Omental fat pad (tissue), 4 donors: Measurements from ENCODE around the gene MEX3B. TPM values are rescaled to one million over a fixed set of nuclear protein-coding genes. Genes with fewer than 3 reads are reported as not detected.
"Not testable (repeated sequence)": the region's sequence is repeated elsewhere in the genome, so short reads cannot be mapped to it uniquely, and the experiment has no call there.

Source experiments
- ATAC-seq: fragments of 150-250 bp; one replicate; pipeline ENCODE4 v1.9.1; 2016; ENCODE audit warnings: mild to moderate bottlenecking, moderate library complexity; ENCODE audit not compliant: low FRiP score
- DNase-seq: peaks from one replicate; pipeline ENCODE4 v3.0.0-alpha.2; 2019; ENCODE audit warnings: low spot score
- CTCF ChIP-seq, 3 donors: fragments of 450-650 bp; IDR thresholded peaks; one replicate each; pipeline ENCODE4 v1.5.1; 2016 to 2017; ENCODE audit warnings: antibody characterized with exemption in 3 of 3, mild to moderate bottlenecking in 3 of 3, moderate library complexity in 2 of 3
- total RNA-seq, 4 donors: library from RNA; depleted of rRNA; stranded (reverse); fragments of >200 nt; gene quantifications; one replicate each; pipeline ENCODE4 v1.1.0, GENCODE V29; 2016

The MEX3B gene
- total RNA-seq, 4 donors from 2014 or later: 0.48 to 1.6 (median 0.84) TPM

GRCh38 chr15:82012908-82013307 lies 32.9 kb downstream of the MEX3B start:
- no peak for ATAC-seq
- DNase-seq: no peak
- no peak for TF ChIP-seq CTCF (IDR thresholded peaks at IDR 0.05)

- ATAC-seq (no peak), DNase-seq (no peak)
- no peak for TF ChIP-seq CTCF (IDR thresholded peaks at IDR 0.05)
These were observed 40.6 kb downstream of the MEX3B start for GRCh38 chr15:82005239-82005638.

DNA sequence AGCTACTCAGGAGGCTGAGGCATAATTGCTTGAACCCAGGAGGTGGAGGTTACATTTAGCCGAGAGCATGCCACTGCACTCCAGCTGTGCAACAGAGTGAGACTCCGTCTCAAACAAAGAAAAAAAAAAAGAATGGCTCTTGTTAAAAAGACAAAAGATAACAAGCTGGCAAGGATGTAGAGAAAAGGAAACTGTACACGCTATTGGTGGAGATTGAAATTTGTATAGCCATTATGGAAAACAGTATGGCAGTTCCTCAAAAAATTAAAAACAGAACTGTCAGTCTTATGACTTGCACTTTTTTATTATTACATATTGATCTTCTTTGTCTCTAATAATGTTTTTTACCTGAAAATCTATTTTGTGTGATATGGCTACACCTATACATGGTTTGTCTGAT lies 41.9 kb downstream of the MEX3B start:
- ATAC-seq: no peak
- no peak for TF ChIP-seq CTCF (IDR thresholded peaks at IDR 0.05)
- DNase-seq: no peak

- not testable (repeated sequence) for DNase-seq, ATAC-seq
These were observed 50.7 kb downstream of the MEX3B start for GRCh38 chr15:81995081-81995480.

DNA sequence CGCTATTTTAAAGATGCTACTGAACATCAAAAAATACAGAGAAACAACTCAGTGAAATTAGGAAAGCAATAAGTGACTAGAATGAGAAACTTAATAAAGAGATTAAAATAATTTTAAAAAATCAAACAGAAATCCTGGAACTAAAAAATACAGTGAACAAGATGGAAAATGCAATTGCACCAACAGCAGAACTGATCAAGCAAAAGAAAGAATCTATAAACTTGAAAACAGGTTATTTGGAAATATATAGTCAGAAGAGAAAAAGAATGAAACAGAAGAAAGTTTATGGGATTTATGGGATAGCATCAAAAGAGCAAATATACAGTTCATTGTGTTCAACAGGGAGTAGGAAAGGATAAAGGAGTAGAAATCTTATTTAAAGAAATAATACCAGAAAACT lies 53.3 kb downstream of the MEX3B start:
- no peak for DNase-seq
- ATAC-seq: no peak
- TF ChIP-seq CTCF (IDR thresholded peaks at IDR 0.05): no peak

Other genes with a start within 250 kb of the MEX3B start
- gene EFL1, start 216.7 kb upstream of the MEX3B start, total RNA-seq: 10 to 100 TPM; 11.9 to 15.9 (median 14.8) TPM
- gene SAXO2, start 216.8 kb upstream of the MEX3B start, total RNA-seq: 1 to 10 TPM in 2 of 4 donors, under 1 TPM in 1, not detected in 1; 0.19 to 6.6 (median 1.9) TPM